Activated CD8-positive, alpha-beta T cell treated with anti-CD3 and anti-CD28 coated beads for 36 hours (primary cell): Measurements from ENCODE around the gene HABP4. TPM values are rescaled to one million over a fixed set of nuclear protein-coding genes. Genes with fewer than 3 reads are reported as not detected.

Experiments
- ATAC-seq: fragments of 200-7000 bp; cut with Tn5 transposase; one replicate; pipeline ENCODE4 v1.10.0; 2021; ENCODE audit warnings: mild to moderate bottlenecking, moderate library complexity
- CTCF ChIA-PET: fragments of 350-600 bp; sonication (Branson Sonifier 250); formaldehyde crosslinking; loops from one replicate; lab custom pipeline; 2021; ENCODE audit warnings: antibody characterized with exemption; lab: Charles Lee
- POLR2A ChIA-PET: fragments of 350-600 bp; sonication (Branson Sonifier 250); formaldehyde crosslinking; loops from one replicate; lab custom pipeline; 2021; ENCODE audit warnings: antibody characterized with exemption; lab: Charles Lee
- DNase-seq: peaks from one replicate; pipeline ENCODE4 v3.0.0-alpha.2; 2020
- H3K27ac Mint-ChIP-seq: one replicate; pipeline ENCODE4 v1.8.0; 2021; ENCODE audit warnings: mild to moderate bottlenecking, mixed read lengths
- H3K27me3 Mint-ChIP-seq: one replicate; pipeline ENCODE4 v1.8.0; 2021; ENCODE audit warnings: mixed read lengths
- H3K36me3 Mint-ChIP-seq: one replicate; pipeline ENCODE4 v1.8.0; 2021; ENCODE audit warnings: low read depth, mixed read lengths
- H3K4me1 Mint-ChIP-seq: one replicate; pipeline ENCODE4 v1.8.0; 2021; ENCODE audit warnings: low read depth, mixed read lengths
- H3K4me3 Mint-ChIP-seq: one replicate; pipeline ENCODE4 v1.8.0; 2021; ENCODE audit warnings: mild to moderate bottlenecking, moderate library complexity, mixed read lengths
- H3K9me3 Mint-ChIP-seq: one replicate; pipeline ENCODE4 v1.8.0; 2021; ENCODE audit warnings: mixed read lengths
- intact Hi-C: fragments of 100-400 bp; cut with micrococcal nuclease; formaldehyde crosslinking; loops from one replicate; pipeline ENCODE4 v1.10.0; 2022
- total RNA-seq, 2 experiments: library from RNA; stranded (reverse); gene quantifications; one replicate each; pipeline ENCODE4 v1.2.3, GENCODE V29; 2021
- TF ChIP-seq, protein P1 (sequence below): fragments of 200-600 bp; IDR thresholded peaks from one replicate; pipeline ENCODE4 v1.8.0; 2022; ENCODE audit warnings: antibody characterized with exemption, mild to moderate bottlenecking

Gene HABP4
- total RNA-seq, 2 experiments from 2014 or later: 7.0 to 8.3 TPM

DNA sequence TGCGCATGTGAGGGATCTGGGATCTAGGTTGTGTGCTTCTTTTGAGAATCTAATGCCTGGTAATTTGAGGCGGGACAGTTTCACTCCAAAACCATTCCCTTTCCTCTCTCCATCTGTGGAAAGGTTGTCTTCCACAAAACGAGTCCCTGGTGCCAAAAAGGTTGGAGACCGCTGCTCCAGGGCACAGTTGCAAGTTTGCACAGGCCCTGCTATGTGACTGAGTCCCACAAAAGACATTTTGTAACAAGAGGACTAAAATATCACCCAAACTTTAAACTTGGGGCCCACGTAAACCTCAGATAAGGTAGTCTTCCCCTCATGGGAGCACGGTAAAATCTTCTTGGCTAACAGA, 26.0 kb upstream of the HABP4 start:
- intact Hi-C loops: no loop called here
- DNase-seq (no peak), ATAC-seq (no peak)
- POLR2A ChIA-PET: no interaction called here
- no peaks in the 10 kb centered on the region for H3K36me3 Mint-ChIP-seq
- CTCF ChIA-PET: interaction anchor here (1.3 kb wide), 1 partner anchor 243 kb away, joined by 3 read pairs; no protein-coding TSS in a partner anchor
- peaks cover 28% of the 10 kb centered on the region for H3K4me1 Mint-ChIP-seq
- TF ChIP-seq, protein P1, sequence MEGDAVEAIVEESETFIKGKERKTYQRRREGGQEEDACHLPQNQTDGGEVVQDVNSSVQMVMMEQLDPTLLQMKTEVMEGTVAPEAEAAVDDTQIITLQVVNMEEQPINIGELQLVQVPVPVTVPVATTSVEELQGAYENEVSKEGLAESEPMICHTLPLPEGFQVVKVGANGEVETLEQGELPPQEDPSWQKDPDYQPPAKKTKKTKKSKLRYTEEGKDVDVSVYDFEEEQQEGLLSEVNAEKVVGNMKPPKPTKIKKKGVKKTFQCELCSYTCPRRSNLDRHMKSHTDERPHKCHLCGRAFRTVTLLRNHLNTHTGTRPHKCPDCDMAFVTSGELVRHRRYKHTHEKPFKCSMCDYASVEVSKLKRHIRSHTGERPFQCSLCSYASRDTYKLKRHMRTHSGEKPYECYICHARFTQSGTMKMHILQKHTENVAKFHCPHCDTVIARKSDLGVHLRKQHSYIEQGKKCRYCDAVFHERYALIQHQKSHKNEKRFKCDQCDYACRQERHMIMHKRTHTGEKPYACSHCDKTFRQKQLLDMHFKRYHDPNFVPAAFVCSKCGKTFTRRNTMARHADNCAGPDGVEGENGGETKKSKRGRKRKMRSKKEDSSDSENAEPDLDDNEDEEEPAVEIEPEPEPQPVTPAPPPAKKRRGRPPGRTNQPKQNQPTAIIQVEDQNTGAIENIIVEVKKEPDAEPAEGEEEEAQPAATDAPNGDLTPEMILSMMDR: no peak
- no peak overlapping the region for H3K27ac Mint-ChIP-seq
- H3K4me3 Mint-ChIP-seq: no peak overlapping the region
- H3K27me3 Mint-ChIP-seq: no peaks in the 10 kb centered on the region
- H3K9me3 Mint-ChIP-seq: no peaks in the 10 kb centered on the region

- intact Hi-C loops: no loop called here
- Mint-ChIP-seq H3K4me1 (peaks cover 14% of the 10 kb centered on the region), H3K9me3 (no peaks in the 10 kb centered on the region), H3K27ac (no peak overlapping the region), H3K4me3 (no peak overlapping the region), H3K36me3 (no peaks in the 10 kb centered on the region), H3K27me3 (no peaks in the 10 kb centered on the region)
- DNase-seq (no peak), ATAC-seq (no peak)
- ChIA-PET POLR2A (interaction anchor here (1.1 kb wide), 1 partner anchor 230 kb away, joined by 4 read pairs; the partner anchor contains the start of gene PRXL2C), CTCF (no interaction called here)
- TF ChIP-seq, protein P1: no peak
These were observed 24.3 kb upstream of the HABP4 start for GRCh38 chr9:96425500-96426169.

DNA sequence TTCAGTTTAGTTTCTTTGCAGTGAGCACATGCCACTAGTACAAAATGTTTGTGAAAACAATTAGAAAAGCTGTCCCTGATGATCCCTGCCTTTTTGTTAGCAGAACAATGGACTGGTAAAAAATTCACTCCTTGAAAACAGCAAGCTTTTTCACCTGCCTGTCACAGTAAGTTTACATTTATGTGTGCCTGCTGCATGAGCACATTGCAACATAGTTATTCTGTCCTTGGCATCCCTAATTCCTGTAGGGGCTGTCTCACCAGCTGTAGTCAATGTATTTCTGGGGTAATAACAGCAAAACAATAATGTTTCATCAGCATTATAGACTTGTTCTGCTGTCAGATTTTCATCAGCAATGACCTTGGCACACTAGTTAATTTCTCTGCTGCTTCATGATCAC, 20.2 kb upstream of the HABP4 start:
- TF ChIP-seq, protein P1: no peak
- H3K36me3 Mint-ChIP-seq: no peaks in the 10 kb centered on the region
- no peak overlapping the region for H3K4me3 Mint-ChIP-seq
- no peaks in the 10 kb centered on the region for H3K27me3 Mint-ChIP-seq
- no peak for DNase-seq
- POLR2A ChIA-PET: interaction anchor here (1.1 kb wide), 1 partner anchor 14 kb away, joined by 3 read pairs; no protein-coding TSS in a partner anchor
- H3K27ac Mint-ChIP-seq: no peak overlapping the region
- H3K9me3 Mint-ChIP-seq: no peaks in the 10 kb centered on the region
- ATAC-seq: no peak
- intact Hi-C loops: no loop called here
- H3K4me1 Mint-ChIP-seq: peaks cover 9% of the 10 kb centered on the region
- CTCF ChIA-PET: interaction anchor here (1.2 to 1.4 kb wide), 2 partner anchors 12 to 74 kb away, joined by 3 to 8 read pairs; no protein-coding TSS in a partner anchor

DNA sequence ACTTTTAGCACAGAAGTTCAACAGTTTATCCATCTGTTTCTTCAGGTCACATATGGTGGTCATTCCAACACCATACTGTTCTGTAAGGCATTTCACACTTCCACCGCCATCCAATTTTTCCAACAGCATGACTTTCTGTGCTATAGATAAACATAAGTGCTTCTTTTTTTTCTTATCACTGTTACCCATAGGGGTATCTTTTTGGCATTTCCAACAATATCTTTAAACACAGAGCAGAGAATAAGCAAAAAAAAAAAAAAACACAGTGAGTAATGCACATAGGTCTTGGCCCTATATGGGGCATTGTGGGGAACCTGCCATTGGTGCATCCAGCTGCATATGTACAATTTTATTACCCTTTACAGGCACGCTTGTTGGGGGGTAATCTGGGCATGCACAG, 19.6 kb upstream of the HABP4 start:
- intact Hi-C loops: no loop called here
- Mint-ChIP-seq H3K4me1 (peaks cover 7% of the 10 kb centered on the region), H3K27ac (no peak overlapping the region), H3K27me3 (no peaks in the 10 kb centered on the region), H3K4me3 (no peak overlapping the region), H3K9me3 (no peaks in the 10 kb centered on the region), H3K36me3 (no peaks in the 10 kb centered on the region)
- TF ChIP-seq, protein P1: no peak
- POLR2A ChIA-PET: no interaction called here
- DNase-seq (no peak), ATAC-seq (no peak)
- CTCF ChIA-PET: interaction anchor here (1.2 to 1.4 kb wide), 2 partner anchors 11 to 74 kb away, joined by 3 to 8 read pairs; no protein-coding TSS in a partner anchor

GRCh38 chr9:96435345-96435744, 14.6 kb upstream of the HABP4 start:
- POLR2A ChIA-PET: no interaction called here
- peaks cover 3% of the 10 kb centered on the region for H3K4me1 Mint-ChIP-seq
- H3K4me3 Mint-ChIP-seq: no peak overlapping the region
- no peak overlapping the region for H3K27ac Mint-ChIP-seq
- DNase-seq (no peak), ATAC-seq (no peak)
- intact Hi-C loops: no loop called here
- CTCF ChIA-PET: interaction anchor here (1.1 to 1.2 kb wide), 2 partner anchors 50 to 110 kb away, joined by 3 read pairs; no protein-coding TSS in a partner anchor
- H3K36me3 Mint-ChIP-seq: no peaks in the 10 kb centered on the region
- H3K27me3 Mint-ChIP-seq: no peaks in the 10 kb centered on the region
- TF ChIP-seq, protein P1: no peak
- no peaks in the 10 kb centered on the region for H3K9me3 Mint-ChIP-seq
